K562 (cell line): Measurements from ENCODE around the gene TSPAN18. TPM values are rescaled to one million over a fixed set of nuclear protein-coding genes. Genes with fewer than 3 reads are reported as not detected.

Source experiments
- ATAC-seq: fragments of 200-7000 bp; cut with Tn5 transposase; 3 replicates; pipeline ENCODE4 v1.9.1; 2020; ENCODE audit warnings: moderate library complexity
- BruUV-seq: library from RNA; stranded (reverse); fragments of 400-500 nt; replicated peaks from 2 replicates; lab custom pipeline; 2021; lab: Mats Ljungman, UMichigan
- CTCF ChIA-PET: fragments of 300-600 bp; formaldehyde crosslinking; extraction: SDS; loops from one replicate; lab custom pipeline; 2021; ENCODE audit warnings: low intra/inter-chr PET ratio; lab: Yijun Ruan, JAX
- POLR2A ChIA-PET: fragments of 300-600, 350-650 bp; sonication (Branson Sonifier 250); formaldehyde crosslinking; extraction: SDS; loops from one replicate; lab custom pipeline; 2021; ENCODE audit warnings: antibody characterized with exemption, inconsistent platforms; lab: Yijun Ruan, JAX
- DNase-seq, 4 experiments: peaks; one replicate each; pipeline versions ENCODE4 v3.0.0 to v3.0.0-alpha.2; 2011 to 2018; ENCODE audit warnings: low spot score in 3 of 4, mixed read lengths in 3 of 4; ENCODE audit errors: extremely low read depth in 1 of 4
- FAIRE-seq: peaks from 2 replicates; lab custom pipeline; 2011; peaks lifted over from hg19 to GRCh38; lab: Jason Lieb, UNC
- H2AFZ ChIP-seq: 2 replicates; pipeline ENCODE4 v1.6.0; 2011; ENCODE audit warnings: low read depth, low read length, control low read depth, inconsistent platforms
- H3K27ac ChIP-seq: fragments of 200-600 bp; 3 replicates; pipeline ENCODE4 v1.8.0; 2011; ENCODE audit warnings: low read depth, mild to moderate bottlenecking, control low read depth, inconsistent platforms, low read length, moderate library complexity, mixed read lengths; ENCODE audit errors: extremely low read depth
- H3K27me3 ChIP-seq, 2 experiments: fragments of 300-600 bp in 1 of 2; 2 replicates in 1 of 2; 3 replicates in 1 of 2; pipeline versions ENCODE4 v1.6.0 to v1.8.0; 2011; ENCODE audit warnings: inconsistent platforms in 2 of 2, low read length in 2 of 2, mild to moderate bottlenecking in 1 of 2, mixed read lengths in 1 of 2, moderate library complexity in 1 of 2; ENCODE audit not compliant: control insufficient read depth in 2 of 2, insufficient read depth in 2 of 2
- H3K36me3 ChIP-seq: fragments of 300-600 bp; 3 replicates; pipeline ENCODE4 v1.8.0; 2011; ENCODE audit warnings: mild to moderate bottlenecking, low read length, inconsistent platforms; ENCODE audit not compliant: control insufficient read depth, insufficient read depth
- H3K4me1 ChIP-seq, 2 experiments: fragments of 200-600 bp in 1 of 2; replicated peaks in 1 of 2; 2 replicates in 1 of 2; 3 replicates in 1 of 2; pipeline versions ENCODE4 v1.5.1 to v1.8.0; 2011; ENCODE audit warnings: inconsistent platforms in 2 of 2, low read length in 2 of 2, mild to moderate bottlenecking in 1 of 2, mixed read lengths in 1 of 2, moderate library complexity in 1 of 2; ENCODE audit not compliant: control insufficient read depth in 2 of 2, insufficient read depth in 2 of 2
- H3K4me2 ChIP-seq: 2 replicates; pipeline ENCODE4 v1.6.1; 2011; ENCODE audit warnings: low read length, control low read depth, inconsistent platforms, mixed read lengths; ENCODE audit not compliant: insufficient read depth
- H3K4me3 ChIP-seq: fragments of 200-600 bp; sonication (generic), shearing (Covaris generic); 2 replicates; pipeline ENCODE4 v1.5.1; 2016; ENCODE audit warnings: control low read depth, inconsistent platforms
- H3K79me2 ChIP-seq: fragments of 200-600 bp; 3 replicates; pipeline ENCODE4 v1.8.0; 2011; ENCODE audit warnings: low read length, inconsistent platforms; ENCODE audit not compliant: control insufficient read depth, insufficient read depth
- H3K9ac ChIP-seq, 2 experiments: 2 replicates each; pipeline versions ENCODE4 v1.6.0 to v1.6.1; 2011; ENCODE audit warnings: low read depth in 2 of 2, low read length in 2 of 2, control low read depth in 1 of 2, inconsistent platforms in 1 of 2, mild to moderate bottlenecking in 1 of 2, mixed read lengths in 1 of 2; ENCODE audit not compliant: insufficient read depth in 1 of 2
- H3K9me1 ChIP-seq: one replicate; pipeline ENCODE4 v1.6.0; 2011; ENCODE audit warnings: inconsistent platforms, mild to moderate bottlenecking, low read length, moderate library complexity; ENCODE audit not compliant: control insufficient read depth, insufficient read depth
- H3K9me3 ChIP-seq: replicated peaks from 2 replicates; pipeline ENCODE4 v1.5.1; 2011; ENCODE audit warnings: low read depth, low read length, inconsistent platforms; ENCODE audit not compliant: control insufficient read depth, insufficient read depth
- H4K20me1 ChIP-seq: replicated peaks from 2 replicates; pipeline ENCODE4 v1.6.1; 2011; ENCODE audit warnings: low read length, inconsistent platforms, mixed read lengths; ENCODE audit not compliant: control insufficient read depth, insufficient read depth
- FOXA1 ChIP-seq: fragments of 450-650 bp; IDR thresholded peaks from 2 replicates; pipeline ENCODE4 v1.6.1; 2016; ENCODE audit warnings: mild to moderate bottlenecking, borderline replicate concordance
- FOXJ2 ChIP-seq: fragments of 200-800 bp; sonication (Bioruptor generic); IDR thresholded peaks from 2 replicates; pipeline ENCODE4 v1.6.1; 2016; ENCODE audit warnings: missing genetic modification characterization, missing compliant biosample characterization
- HOXB6 ChIP-seq: fragments of 250-450 bp; sonication (Bioruptor Pico); IDR thresholded peaks from 2 replicates; pipeline ENCODE4 v1.5.1; 2022; ENCODE audit warnings: mild to moderate bottlenecking, borderline replicate concordance
- KDM4B ChIP-seq, 2 experiments: fragments of 450-650 bp in 1 of 2; sonication (generic) in 1 of 2; IDR thresholded peaks; 2 replicates each; pipeline ENCODE4 v1.6.1; 2016 to 2017; ENCODE audit warnings: borderline replicate concordance in 2 of 2, antibody characterized with exemption in 1 of 2, low read depth in 1 of 2, mild to moderate bottlenecking in 1 of 2
- LEF1 ChIP-seq: fragments of 450-650 bp; IDR thresholded peaks from 2 replicates; pipeline ENCODE4 v1.6.1; 2016; ENCODE audit warnings: mild to moderate bottlenecking
- MAZ ChIP-seq, 2 experiments: fragments of 450-650 bp in 1 of 2; sonication (generic) in 1 of 2; formaldehyde crosslinking; IDR thresholded peaks in 1 of 2; conservative IDR thresholded peaks in 1 of 2; 2 replicates each; pipeline versions ENCODE4 v1.4.0 to v1.5.0; 2020; ENCODE audit warnings: mild to moderate bottlenecking in 1 of 2, missing genetic modification reagents in 1 of 2
- MTA2 ChIP-seq: fragments of 450-650 bp; IDR thresholded peaks from 2 replicates; pipeline ENCODE4 v1.6.1; 2016; ENCODE audit warnings: low read depth
- PTBP1 ChIP-seq: fragments of 200-400 bp; formaldehyde crosslinking; IDR thresholded peaks from 2 replicates; pipeline ENCODE4 v1.6.1; 2017; ENCODE audit warnings: low read depth, low read length
- ZNF766 ChIP-seq: fragments of 200-800 bp; sonication (Bioruptor generic); conservative IDR thresholded peaks from 2 replicates; pipeline ENCODE4 v1.6.1; 2016; ENCODE audit warnings: missing genetic modification characterization, missing compliant biosample characterization
- WGBS: fragments of 100-300 bp; shearing (Covaris generic); methylation state at CpG from one replicate; pipeline ENCODE4 v1.1.6; 2016; ENCODE audit warnings: low coverage, mixed read lengths; ENCODE audit not compliant: insufficient coverage; ENCODE audit errors: missing lambda C conversion rate; 5-methylcytosine and 5-hydroxymethylcytosine counted together
- in situ Hi-C: fragments of 300-500 bp; cut with MboI; formaldehyde crosslinking; loops from 4 replicates; pipeline ENCODE4 v1.15.0; 2018; ENCODE audit warnings: inconsistent platforms, mixed read lengths
- intact Hi-C: fragments of 100-400 bp; cut with micrococcal nuclease; formaldehyde crosslinking; loops from 2 replicates; pipeline ENCODE4 v1.14.2; 2022
- polyA plus RNA-seq, 8 experiments: library from polyadenylated mRNA; depleted of rRNA in 4 of 8; stranded (reverse) in 5 of 8; unstranded in 3 of 8; fragments of >200 nt; fragmentation: Nextera tagmentation in 2 of 8; fragmentation: Illumina TruSeq in 1 of 8; extraction: Ambion mirVana in 2 of 8; extraction: Trizol in 1 of 8; gene quantifications; 2 replicates each; pipeline versions ENCODE4 v1.2.1 to v1.2.3, GENCODE V29; 2011 to 2014; ENCODE audit warnings: inconsistent platforms in 1 of 8, missing spikeins in 1 of 8
- total RNA-seq, 7 experiments: library from RNA; depleted of rRNA in 6 of 7; stranded (reverse); fragments of >200 nt in 6 of 7; fragmentation: Illumina TruSeq in 2 of 7; extraction: Trizol in 2 of 7; gene quantifications; 2 replicates each; pipeline versions ENCODE4 v1.2.1 to v1.2.3, GENCODE V29; 2011 to 2021; ENCODE audit warnings: low replicate concordance in 1 of 7
- TF ChIP-seq, protein P1 (sequence below): fragments of 200-800 bp; sonication (Bioruptor generic); IDR thresholded peaks from 2 replicates; pipeline ENCODE4 v1.6.1; 2017; ENCODE audit warnings: missing genetic modification characterization, missing compliant biosample characterization
- TF ChIP-seq, protein P2 (sequence below), 2 experiments: fragments of 450-650 bp; IDR thresholded peaks; 2 replicates each; pipeline ENCODE4 v1.6.1; 2018; ENCODE audit warnings: mild to moderate bottlenecking in 2 of 2, low read depth in 1 of 2; ENCODE audit not compliant: partially characterized antibody in 2 of 2
- TF ChIP-seq, protein P3 (sequence below): sonication (generic); formaldehyde crosslinking; IDR thresholded peaks from 2 replicates; pipeline ENCODE4 v1.8.1; 2023; ENCODE audit warnings: mild to moderate bottlenecking, missing genetic modification reagents, moderate library complexity

The TSPAN18 gene
- total and polyA plus RNA-seq, 9 of the 15 experiments (the other 6 are each of a cell fraction or from before 2014, with no cell fraction given) = 0.17 to 0.35 (median 0.22) TPM; not detected in 4

- CTCF ChIA-PET = no interaction called here
- Histone ChIP-seq H3K27ac (no peak overlapping the region), H3K4me1 (peaks cover 0 to 3% of the 10 kb centered on the region in 2 experiments; a peak in 1 of 5 replicates), H3K79me2 (no peaks in the 10 kb centered on the region), H3K9me1 (no peaks in the 10 kb centered on the region), H4K20me1 (peaks cover 4% of the 10 kb centered on the region; the same call in 1 of the 2 replicates), H2AFZ (no peak overlapping the region), H3K4me3 (no peak overlapping the region), H3K36me3 (no peaks in the 10 kb centered on the region)
- FAIRE-seq = no peak
- intact Hi-C loops = no loop called here
- ATAC-seq = no peak
- DNase-seq = no peak
- TF ChIP-seq, protein P1, sequence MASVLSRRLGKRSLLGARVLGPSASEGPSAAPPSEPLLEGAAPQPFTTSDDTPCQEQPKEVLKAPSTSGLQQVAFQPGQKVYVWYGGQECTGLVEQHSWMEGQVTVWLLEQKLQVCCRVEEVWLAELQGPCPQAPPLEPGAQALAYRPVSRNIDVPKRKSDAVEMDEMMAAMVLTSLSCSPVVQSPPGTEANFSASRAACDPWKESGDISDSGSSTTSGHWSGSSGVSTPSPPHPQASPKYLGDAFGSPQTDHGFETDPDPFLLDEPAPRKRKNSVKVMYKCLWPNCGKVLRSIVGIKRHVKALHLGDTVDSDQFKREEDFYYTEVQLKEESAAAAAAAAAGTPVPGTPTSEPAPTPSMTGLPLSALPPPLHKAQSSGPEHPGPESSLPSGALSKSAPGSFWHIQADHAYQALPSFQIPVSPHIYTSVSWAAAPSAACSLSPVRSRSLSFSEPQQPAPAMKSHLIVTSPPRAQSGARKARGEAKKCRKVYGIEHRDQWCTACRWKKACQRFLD = no peak
- no peak for TF ChIP-seq LEF1
- TF ChIP-seq, protein P2, sequence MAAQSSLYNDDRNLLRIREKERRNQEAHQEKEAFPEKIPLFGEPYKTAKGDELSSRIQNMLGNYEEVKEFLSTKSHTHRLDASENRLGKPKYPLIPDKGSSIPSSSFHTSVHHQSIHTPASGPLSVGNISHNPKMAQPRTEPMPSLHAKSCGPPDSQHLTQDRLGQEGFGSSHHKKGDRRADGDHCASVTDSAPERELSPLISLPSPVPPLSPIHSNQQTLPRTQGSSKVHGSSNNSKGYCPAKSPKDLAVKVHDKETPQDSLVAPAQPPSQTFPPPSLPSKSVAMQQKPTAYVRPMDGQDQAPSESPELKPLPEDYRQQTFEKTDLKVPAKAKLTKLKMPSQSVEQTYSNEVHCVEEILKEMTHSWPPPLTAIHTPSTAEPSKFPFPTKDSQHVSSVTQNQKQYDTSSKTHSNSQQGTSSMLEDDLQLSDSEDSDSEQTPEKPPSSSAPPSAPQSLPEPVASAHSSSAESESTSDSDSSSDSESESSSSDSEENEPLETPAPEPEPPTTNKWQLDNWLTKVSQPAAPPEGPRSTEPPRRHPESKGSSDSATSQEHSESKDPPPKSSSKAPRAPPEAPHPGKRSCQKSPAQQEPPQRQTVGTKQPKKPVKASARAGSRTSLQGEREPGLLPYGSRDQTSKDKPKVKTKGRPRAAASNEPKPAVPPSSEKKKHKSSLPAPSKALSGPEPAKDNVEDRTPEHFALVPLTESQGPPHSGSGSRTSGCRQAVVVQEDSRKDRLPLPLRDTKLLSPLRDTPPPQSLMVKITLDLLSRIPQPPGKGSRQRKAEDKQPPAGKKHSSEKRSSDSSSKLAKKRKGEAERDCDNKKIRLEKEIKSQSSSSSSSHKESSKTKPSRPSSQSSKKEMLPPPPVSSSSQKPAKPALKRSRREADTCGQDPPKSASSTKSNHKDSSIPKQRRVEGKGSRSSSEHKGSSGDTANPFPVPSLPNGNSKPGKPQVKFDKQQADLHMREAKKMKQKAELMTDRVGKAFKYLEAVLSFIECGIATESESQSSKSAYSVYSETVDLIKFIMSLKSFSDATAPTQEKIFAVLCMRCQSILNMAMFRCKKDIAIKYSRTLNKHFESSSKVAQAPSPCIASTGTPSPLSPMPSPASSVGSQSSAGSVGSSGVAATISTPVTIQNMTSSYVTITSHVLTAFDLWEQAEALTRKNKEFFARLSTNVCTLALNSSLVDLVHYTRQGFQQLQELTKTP (IDR thresholded peaks at IDR 0.05; ENCODE audit: low read depth in 1 of 2, partially characterized antibody in 2 of 2) = no peak
- TF ChIP-seq FOXJ2 = no peak
- no peak for TF ChIP-seq PTBP1
- TF ChIP-seq MAZ (CRISPR knock-in tag; conservative IDR thresholded peaks at IDR 0.05 in 1 of 2, IDR thresholded peaks at IDR 0.05 in 1 of 2) = no peak
- TF ChIP-seq MTA2 = no peak
- TF ChIP-seq ZNF766 (CRISPR knock-in tag) = no peak
- TF ChIP-seq FOXA1 = no peak
- TF ChIP-seq KDM4B (IDR thresholded peaks at IDR 0.05; ENCODE audit: borderline replicate concordance in 2 of 2, low read depth in 1 of 2) = no peak
- TF ChIP-seq, protein P3, sequence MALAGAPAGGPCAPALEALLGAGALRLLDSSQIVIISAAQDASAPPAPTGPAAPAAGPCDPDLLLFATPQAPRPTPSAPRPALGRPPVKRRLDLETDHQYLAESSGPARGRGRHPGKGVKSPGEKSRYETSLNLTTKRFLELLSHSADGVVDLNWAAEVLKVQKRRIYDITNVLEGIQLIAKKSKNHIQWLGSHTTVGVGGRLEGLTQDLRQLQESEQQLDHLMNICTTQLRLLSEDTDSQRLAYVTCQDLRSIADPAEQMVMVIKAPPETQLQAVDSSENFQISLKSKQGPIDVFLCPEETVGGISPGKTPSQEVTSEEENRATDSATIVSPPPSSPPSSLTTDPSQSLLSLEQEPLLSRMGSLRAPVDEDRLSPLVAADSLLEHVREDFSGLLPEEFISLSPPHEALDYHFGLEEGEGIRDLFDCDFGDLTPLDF = no peak
- TF ChIP-seq HOXB6 (CRISPR knock-in tag) = no peak
- TF ChIP-seq, all 486 proteins: peak for 0
- H3K9ac ChIP-seq = no peak overlapping the region
- no peak overlapping the region for H3K4me2 ChIP-seq
- H3K9me3 ChIP-seq = no peaks in the 10 kb centered on the region
- 3% methylated on average over 11 of the region's 12 CpGs for WGBS
- H3K27me3 ChIP-seq = peaks cover 15 to 69% of the 10 kb centered on the region in 2 experiments
- no TSS peak for BruUV-seq
- POLR2A ChIA-PET = interaction anchor here (0.6 kb wide), 1 partner anchor 364 kb away, joined by 4 read pairs; no protein-coding TSS in a partner anchor
- in situ Hi-C loops = no loop called here
Observed at GRCh38 chr11:44876906-44877305, 150.1 kb downstream of the TSPAN18 start.
